ENCODE data around the gene MYF5.
"Not testable (repeated sequence)": the region's sequence is repeated elsewhere in the genome, so short reads cannot be mapped to it uniquely, and the experiment has no call there.

Gene MYF5

GRCh38 chr12:80716696-80717469 is at the start of gene MYF5:
Gene MYF5 (plus strand): TSS chr12:80716912. CDS start chr12:80717064, 152 bp downstream.
- DNase-seq = no peak

GRCh38 chr12:80670214-80670613 is 46.5 kb upstream of the MYF5 start:
- DNase-seq = no peak

GRCh38 chr12:80676042-80676636 is 40.6 kb upstream of the MYF5 start:
- DNase-seq = not testable (repeated sequence)

GRCh38 chr12:80676856-80677255 is 39.9 kb upstream of the MYF5 start:
- DNase-seq = no peak

GRCh38 chr12:80677994-80678393 is 38.7 kb upstream of the MYF5 start:
- DNase-seq = no peak

- no peak for DNase-seq
Measured at GRCh38 chr12:80679346-80680131, 37.2 kb upstream of the MYF5 start.

- no peak for DNase-seq
Measured at GRCh38 chr12:80681287-80681686, 35.4 kb upstream of the MYF5 start.

GRCh38 chr12:80681786-80682185 is 34.9 kb upstream of the MYF5 start:
- no peak for DNase-seq

- no peak for DNase-seq
Measured at GRCh38 chr12:80684077-80684495, 32.6 kb upstream of the MYF5 start.

GRCh38 chr12:80690090-80690489 is 26.6 kb upstream of the MYF5 start:
- DNase-seq = no peak

- DNase-seq = no peak
Measured at GRCh38 chr12:80690513-80690912, 26.2 kb upstream of the MYF5 start.

GRCh38 chr12:80692114-80692513 is 24.6 kb upstream of the MYF5 start:
- no peak for DNase-seq

GRCh38 chr12:80697270-80697887 is 19.3 kb upstream of the MYF5 start:
- no peak for DNase-seq

- no peak for DNase-seq
Measured at GRCh38 chr12:80698256-80698655, 18.5 kb upstream of the MYF5 start.

- DNase-seq = no peak
Measured at GRCh38 chr12:80698847-80699542, 17.7 kb upstream of the MYF5 start.

GRCh38 chr12:80700327-80700726 is 16.4 kb upstream of the MYF5 start:
- no peak for DNase-seq

GRCh38 chr12:80701388-80701787 is 15.3 kb upstream of the MYF5 start:
- no peak for DNase-seq

- DNase-seq = no peak
Measured at GRCh38 chr12:80702889-80703805, 13.6 kb upstream of the MYF5 start.

- DNase-seq = no peak
Measured at GRCh38 chr12:80704420-80704819, 12.3 kb upstream of the MYF5 start.

GRCh38 chr12:80707126-80707829 is 9.4 kb upstream of the MYF5 start, which contains the start of gene MYF6:
Gene MYF6 (plus strand): TSS chr12:80707634. CDS start chr12:80707720, 86 bp downstream.
- no peak for DNase-seq

- no peak for DNase-seq
Measured at GRCh38 chr12:80707830-80708258, 8.9 kb upstream of the MYF5 start.
